NT2/D1 (cell line): Measurements from ENCODE around the gene PPA1.
"Not testable (repeated sequence)": the region's sequence is repeated elsewhere in the genome, so short reads cannot be mapped to it uniquely, and the experiment has no call there.

ENCODE experiments used
- DNase-seq: peaks from one replicate; pipeline ENCODE4 v3.0.0-alpha.2; 2011; ENCODE audit warnings: low read depth, low spot score
- H3K27me3 ChIP-seq: 2 replicates; pipeline ENCODE4 v1.6.0; 2011; ENCODE audit warnings: mild to moderate bottlenecking; ENCODE audit not compliant: insufficient read length, insufficient read depth
- H3K36me3 ChIP-seq: 2 replicates; pipeline ENCODE4 v1.6.1; 2011; ENCODE audit warnings: mild to moderate bottlenecking, low read length, mixed read lengths; ENCODE audit not compliant: insufficient read depth, insufficient read length
- H3K4me1 ChIP-seq: 2 replicates; pipeline ENCODE4 v1.5.1; 2011; ENCODE audit not compliant: insufficient read depth, insufficient read length
- H3K4me3 ChIP-seq: 2 replicates; pipeline ENCODE4 v1.5.1; 2011; ENCODE audit warnings: low read depth; ENCODE audit not compliant: insufficient read length
- H3K9ac ChIP-seq: 2 replicates; pipeline ENCODE4 v1.6.0; 2011; ENCODE audit warnings: low read depth; ENCODE audit not compliant: insufficient read length
- H3K9me3 ChIP-seq: 2 replicates; pipeline ENCODE4 v1.5.1; 2011; ENCODE audit warnings: mild to moderate bottlenecking, low read length; ENCODE audit not compliant: insufficient read depth
- SUZ12 ChIP-seq: IDR thresholded peaks from 2 replicates; pipeline ENCODE4 v1.6.1; 2011; ENCODE audit not compliant: insufficient read length, insufficient read depth; ENCODE audit errors: extremely low read depth
- YY1 ChIP-seq: IDR thresholded peaks from 2 replicates; pipeline ENCODE4 v1.6.1; 2011; ENCODE audit not compliant: insufficient read length, insufficient read depth
- ZNF274 ChIP-seq: IDR thresholded peaks from 2 replicates; pipeline ENCODE4 v1.6.1; 2011; ENCODE audit warnings: mild to moderate bottlenecking, low read depth, low read length

Gene PPA1

DNA sequence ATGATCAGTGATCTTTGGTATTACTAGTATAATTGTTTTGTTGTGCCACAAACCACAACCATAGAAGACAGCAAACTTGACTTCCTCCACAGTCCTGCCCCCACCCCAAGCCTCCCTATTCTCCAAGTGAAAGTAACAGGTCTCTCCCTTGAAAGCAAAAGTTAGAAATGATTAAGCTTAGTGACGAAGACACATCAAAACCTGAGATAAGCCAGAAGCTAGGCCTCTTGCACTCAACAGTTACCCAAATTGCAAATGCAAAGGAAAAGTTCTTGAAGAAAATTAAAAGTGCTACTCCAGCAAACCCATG is 70.4 kb downstream of the PPA1 start:
- H3K4me1 ChIP-seq = no peaks in the 10 kb centered on the region
- no peaks in the 10 kb centered on the region for H3K9me3 ChIP-seq
- H3K36me3 ChIP-seq = peaks cover 67% of the 10 kb centered on the region
- DNase-seq = no peak
- TF ChIP-seq YY1 (no peak), SUZ12 (no peak), ZNF274 (no peak)
- H3K9ac ChIP-seq = no peak overlapping the region
- H3K4me3 ChIP-seq = no peak overlapping the region
- no peaks in the 10 kb centered on the region for H3K27me3 ChIP-seq

DNA sequence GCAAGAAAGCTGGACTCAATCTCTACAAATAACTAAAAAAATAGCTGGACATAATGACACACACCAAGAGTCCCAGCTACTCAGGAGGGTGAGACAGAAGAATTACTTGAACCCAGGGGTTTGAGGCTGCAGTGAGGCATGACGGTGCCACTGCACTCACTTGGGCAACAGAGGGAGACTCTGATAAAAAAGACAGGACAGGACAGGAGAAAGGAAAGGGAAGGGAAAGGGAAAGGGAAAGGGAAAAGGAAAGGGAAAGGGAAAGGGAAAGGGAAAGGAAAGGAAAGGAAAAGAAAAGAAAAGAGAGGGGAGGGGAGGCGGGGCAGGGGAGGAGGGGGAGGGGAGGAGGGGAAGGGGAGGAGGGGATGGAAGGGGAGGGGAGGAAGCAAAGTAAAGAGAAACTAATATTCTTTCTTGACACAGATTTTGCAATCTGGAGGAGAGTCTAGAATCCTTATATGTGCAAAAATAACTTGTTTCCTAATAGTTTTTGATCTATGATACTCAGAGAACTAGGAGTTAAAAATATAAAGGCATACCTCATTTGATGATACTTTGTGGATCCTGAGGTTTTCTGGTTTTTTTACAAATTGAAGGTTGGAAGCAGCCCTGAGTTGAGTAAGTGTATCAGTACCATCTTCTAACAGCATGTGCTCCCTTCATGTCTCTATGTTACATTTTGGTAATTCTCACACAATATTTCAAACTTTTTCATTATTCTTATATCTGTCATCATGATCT is 70.9 kb downstream of the PPA1 start:
- Histone ChIP-seq H3K4me1 (no peaks in the 10 kb centered on the region), H3K27me3 (no peaks in the 10 kb centered on the region), H3K9me3 (no peaks in the 10 kb centered on the region), H3K9ac (no peak overlapping the region), H3K4me3 (no peak overlapping the region), H3K36me3 (peaks cover 67% of the 10 kb centered on the region)
- no peak for DNase-seq
- TF ChIP-seq ZNF274 (no peak), SUZ12 (no peak), YY1 (no peak)

DNA sequence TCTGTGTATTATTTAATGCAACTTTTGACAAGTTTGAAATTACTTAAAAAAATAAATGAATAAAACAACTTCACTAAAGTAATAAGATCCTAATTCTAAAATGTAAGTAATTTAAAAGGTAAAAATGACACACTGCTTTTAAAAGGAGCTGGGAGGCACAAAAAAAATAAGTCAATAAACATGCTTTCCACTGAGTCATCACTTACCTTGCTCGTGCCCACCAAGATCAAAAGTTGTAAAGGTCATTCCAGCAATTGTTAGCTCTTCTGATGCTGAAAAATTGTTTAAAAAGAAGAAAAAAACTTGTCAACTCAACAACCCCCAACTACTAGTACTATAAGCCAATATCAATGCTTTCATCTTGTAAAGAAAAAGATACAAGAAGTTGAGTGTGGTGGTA is 72.4 kb downstream of the PPA1 start:
- no peak for DNase-seq
- Histone ChIP-seq H3K4me1 (no peaks in the 10 kb centered on the region), H3K9ac (no peak overlapping the region), H3K27me3 (no peaks in the 10 kb centered on the region), H3K4me3 (no peak overlapping the region), H3K9me3 (no peaks in the 10 kb centered on the region), H3K36me3 (peaks cover 74% of the 10 kb centered on the region)
- no peak for TF ChIP-seq YY1
- no peak for TF ChIP-seq ZNF274
- no peak for TF ChIP-seq SUZ12

DNA sequence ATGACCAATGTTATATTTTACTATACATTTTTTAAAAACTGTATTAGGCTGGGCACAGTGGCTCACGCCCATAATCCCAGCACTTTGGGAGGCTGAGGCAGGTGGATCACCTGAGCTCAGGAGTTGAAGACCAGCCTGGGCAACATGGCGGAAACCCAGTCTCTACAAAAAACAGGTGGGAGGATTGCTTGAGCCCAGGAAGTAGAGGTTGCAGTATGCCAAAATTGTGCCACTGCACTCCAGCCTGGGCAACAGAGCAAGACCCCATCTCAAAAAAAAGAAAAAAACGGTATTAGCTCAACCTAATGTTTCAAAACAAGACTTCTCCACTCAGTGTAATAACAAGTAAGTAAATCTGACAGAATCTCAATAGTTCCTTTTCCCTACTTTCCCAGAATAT is 73.9 kb downstream of the PPA1 start:
- H3K9me3 ChIP-seq, DNase-seq, H3K27me3 ChIP-seq, H3K4me3 ChIP-seq, H3K9ac ChIP-seq, H3K4me1 ChIP-seq: not testable (repeated sequence)
- peaks cover 67% of the 10 kb centered on the region for H3K36me3 ChIP-seq

DNA sequence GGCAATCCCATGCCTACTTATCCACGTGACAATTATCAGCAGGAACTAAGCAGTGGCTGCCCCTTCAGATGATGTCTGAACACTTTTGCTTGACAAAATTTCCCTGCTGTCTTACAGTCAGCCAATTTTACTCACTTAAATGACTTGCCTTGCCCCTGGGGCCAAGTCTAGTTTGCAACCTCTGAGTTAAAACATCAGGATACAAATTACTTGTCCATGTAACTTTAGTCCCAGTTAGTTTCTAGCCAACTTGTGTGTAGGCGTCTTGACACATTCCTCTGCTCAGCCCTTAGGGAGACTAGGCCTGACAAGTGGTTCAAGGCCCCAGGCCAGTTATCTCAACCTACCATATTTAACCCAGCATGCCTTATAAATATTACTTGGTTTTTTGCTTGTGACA is 75.1 kb downstream of the PPA1 start:
- Histone ChIP-seq H3K27me3 (no peaks in the 10 kb centered on the region), H3K4me3 (no peak overlapping the region), H3K4me1 (no peaks in the 10 kb centered on the region), H3K9ac (no peak overlapping the region), H3K36me3 (peaks cover 70% of the 10 kb centered on the region), H3K9me3 (no peaks in the 10 kb centered on the region)
- TF ChIP-seq ZNF274 (no peak), SUZ12 (no peak), YY1 (no peak)
- no peak for DNase-seq

DNA sequence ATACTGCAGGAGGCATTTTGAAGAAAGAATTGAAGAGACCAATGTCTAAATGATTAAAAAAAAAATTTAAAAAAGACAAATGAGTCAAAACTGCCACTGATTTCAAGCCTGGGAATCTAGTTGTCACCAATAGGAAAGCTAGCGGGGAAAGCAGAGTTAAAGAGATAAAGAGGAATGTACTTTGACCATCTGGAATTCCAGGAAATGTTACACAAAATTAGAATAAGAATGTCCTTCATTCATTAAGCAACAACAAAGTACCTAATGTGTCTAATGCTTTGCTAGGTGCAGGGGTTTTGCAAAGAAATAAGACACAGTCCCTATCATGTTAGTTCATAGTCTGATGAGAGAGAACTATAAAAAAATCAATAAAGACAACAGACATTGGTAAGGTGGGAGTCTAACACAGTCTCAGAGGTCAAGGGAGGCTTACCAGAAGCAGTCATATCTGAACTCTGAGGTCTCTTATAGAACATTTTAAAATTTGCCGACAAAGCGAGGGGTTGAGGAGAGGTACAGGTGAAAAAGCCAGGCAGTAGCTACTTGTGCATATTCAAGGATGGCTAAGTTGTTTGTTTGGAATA is 77.9 kb downstream of the PPA1 start:
- no peak overlapping the region for H3K9ac ChIP-seq
- H3K27me3 ChIP-seq = no peaks in the 10 kb centered on the region
- H3K4me3 ChIP-seq = no peak overlapping the region
- DNase-seq = no peak
- H3K9me3 ChIP-seq = no peaks in the 10 kb centered on the region
- no peak for TF ChIP-seq ZNF274
- TF ChIP-seq YY1 = no peak
- no peak for TF ChIP-seq SUZ12
- peaks cover 80% of the 10 kb centered on the region for H3K36me3 ChIP-seq
- H3K4me1 ChIP-seq = no peaks in the 10 kb centered on the region
